Activated CD4-positive, alpha-beta T cell treated with anti-CD3 and anti-CD28 coated beads for 36 hours (primary cell): ENCODE data around the gene FGD4. TPM values are rescaled to one million over a fixed set of nuclear protein-coding genes. Genes with fewer than 3 reads are reported as not detected.

Source experiments
- ATAC-seq: fragments of 200-7000 bp; cut with Tn5 transposase; one replicate; pipeline ENCODE4 v1.10.0; 2021; ENCODE audit warnings: mild to moderate bottlenecking, moderate library complexity
- CTCF ChIA-PET: fragments of 350-600 bp; sonication (Branson Sonifier 250); formaldehyde crosslinking; loops from one replicate; lab custom pipeline; 2021; ENCODE audit warnings: antibody characterized with exemption; lab: Charles Lee
- POLR2A ChIA-PET: fragments of 350-600 bp; sonication (Branson Sonifier 250); formaldehyde crosslinking; loops from one replicate; lab custom pipeline; 2021; ENCODE audit warnings: antibody characterized with exemption, inconsistent platforms; lab: Charles Lee
- DNase-seq: peaks from one replicate; pipeline ENCODE4 v3.0.0-alpha.2; 2020
- H3K27ac Mint-ChIP-seq: one replicate; pipeline ENCODE4 v1.8.0; 2021; ENCODE audit warnings: mixed read lengths
- H3K27me3 Mint-ChIP-seq: one replicate; pipeline ENCODE4 v1.8.0; 2021; ENCODE audit warnings: mixed read lengths
- H3K36me3 Mint-ChIP-seq: one replicate; pipeline ENCODE4 v1.8.0; 2021; ENCODE audit warnings: low read depth, mixed read lengths
- H3K4me1 Mint-ChIP-seq: one replicate; pipeline ENCODE4 v1.8.0; 2021; ENCODE audit warnings: mixed read lengths
- H3K4me3 Mint-ChIP-seq: one replicate; pipeline ENCODE4 v1.8.0; 2021; ENCODE audit warnings: mild to moderate bottlenecking, moderate library complexity, mixed read lengths
- H3K9me3 Mint-ChIP-seq: one replicate; pipeline ENCODE4 v1.8.0; 2021; ENCODE audit warnings: low read depth, mixed read lengths
- intact Hi-C, 2 experiments: fragments of 100-400 bp; cut with DNase I in 1 of 2; cut with micrococcal nuclease in 1 of 2; formaldehyde crosslinking; loops; one replicate each; pipeline versions ENCODE4 v1.14.2 to v1.15.1; 2022 to 2024; cut with DNase I, micrococcal nuclease
- total RNA-seq, 2 experiments: library from RNA; stranded (reverse); gene quantifications; one replicate each; pipeline ENCODE4 v1.2.3, GENCODE V29; 2021

Gene FGD4
- total RNA-seq, 2 experiments from 2014 or later = 0.07 TPM; not detected in 1

GRCh38 chr12:32662665-32663064, 263.3 kb downstream of the FGD4 start:
- H3K27ac Mint-ChIP-seq = no peak overlapping the region
- POLR2A ChIA-PET = interaction anchor here (0.6 kb wide), 1 partner anchor 82 kb away, joined by 3 read pairs; no protein-coding TSS in a partner anchor
- H3K27me3 Mint-ChIP-seq = no peaks in the 10 kb centered on the region
- CTCF ChIA-PET = interaction anchor here (0.7 kb wide), 1 partner anchor 40 kb away, joined by 3 read pairs; no protein-coding TSS in a partner anchor
- peaks cover 4% of the 10 kb centered on the region for H3K4me1 Mint-ChIP-seq
- no peaks in the 10 kb centered on the region for H3K9me3 Mint-ChIP-seq
- H3K4me3 Mint-ChIP-seq = no peak overlapping the region
- intact Hi-C loops = no loop called here
- no peak for DNase-seq
- ATAC-seq = no peak
- no peaks in the 10 kb centered on the region for H3K36me3 Mint-ChIP-seq

DNA sequence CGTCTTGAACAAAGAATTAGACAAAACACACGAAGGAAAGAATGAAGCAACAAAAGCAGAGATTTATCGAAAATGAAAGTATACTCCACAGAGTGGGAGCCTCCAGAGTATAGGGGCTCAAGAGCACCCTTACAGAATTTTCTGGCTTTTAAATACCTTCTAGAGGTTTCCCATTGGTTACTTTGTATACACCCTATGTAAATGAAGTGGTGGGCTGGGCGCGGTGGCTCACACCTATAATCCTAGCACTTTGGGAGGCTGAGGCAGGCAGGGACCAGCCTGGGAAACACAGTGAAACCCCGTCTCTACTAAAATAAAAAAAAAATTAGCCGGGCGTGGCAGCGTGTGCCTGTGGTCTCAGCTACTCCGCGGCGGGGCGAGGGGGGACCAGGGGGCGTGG, 266.7 kb downstream of the FGD4 start:
- H3K9me3 Mint-ChIP-seq = peaks cover 7% of the 10 kb centered on the region
- ATAC-seq (no peak), DNase-seq (no peak)
- peaks cover 4% of the 10 kb centered on the region for H3K36me3 Mint-ChIP-seq
- ChIA-PET CTCF (no interaction called here), POLR2A (no interaction called here)
- no peak overlapping the region for H3K27ac Mint-ChIP-seq
- no peaks in the 10 kb centered on the region for H3K4me1 Mint-ChIP-seq
- peak overlapping the region; percentile 38 for H3K4me3 Mint-ChIP-seq
- intact Hi-C loops = no loop called here
- peaks cover 3% of the 10 kb centered on the region for H3K27me3 Mint-ChIP-seq

- peaks cover 3% of the 10 kb centered on the region for H3K27me3 Mint-ChIP-seq
- no peak overlapping the region for H3K27ac Mint-ChIP-seq
- H3K36me3 Mint-ChIP-seq = peaks cover 4% of the 10 kb centered on the region
- H3K4me3 Mint-ChIP-seq = no peak overlapping the region
- no peaks in the 10 kb centered on the region for H3K4me1 Mint-ChIP-seq
- intact Hi-C loops = no loop called here
- no peak for DNase-seq
- H3K9me3 Mint-ChIP-seq = peaks cover 7% of the 10 kb centered on the region
- CTCF ChIA-PET = interaction anchor here (0.6 kb wide), 1 partner anchor 221 kb away, joined by 3 read pairs; no protein-coding TSS in a partner anchor
- POLR2A ChIA-PET = no interaction called here
- ATAC-seq = no peak
Observed at GRCh38 chr12:32669584-32669983, 270.2 kb downstream of the FGD4 start.

DNA sequence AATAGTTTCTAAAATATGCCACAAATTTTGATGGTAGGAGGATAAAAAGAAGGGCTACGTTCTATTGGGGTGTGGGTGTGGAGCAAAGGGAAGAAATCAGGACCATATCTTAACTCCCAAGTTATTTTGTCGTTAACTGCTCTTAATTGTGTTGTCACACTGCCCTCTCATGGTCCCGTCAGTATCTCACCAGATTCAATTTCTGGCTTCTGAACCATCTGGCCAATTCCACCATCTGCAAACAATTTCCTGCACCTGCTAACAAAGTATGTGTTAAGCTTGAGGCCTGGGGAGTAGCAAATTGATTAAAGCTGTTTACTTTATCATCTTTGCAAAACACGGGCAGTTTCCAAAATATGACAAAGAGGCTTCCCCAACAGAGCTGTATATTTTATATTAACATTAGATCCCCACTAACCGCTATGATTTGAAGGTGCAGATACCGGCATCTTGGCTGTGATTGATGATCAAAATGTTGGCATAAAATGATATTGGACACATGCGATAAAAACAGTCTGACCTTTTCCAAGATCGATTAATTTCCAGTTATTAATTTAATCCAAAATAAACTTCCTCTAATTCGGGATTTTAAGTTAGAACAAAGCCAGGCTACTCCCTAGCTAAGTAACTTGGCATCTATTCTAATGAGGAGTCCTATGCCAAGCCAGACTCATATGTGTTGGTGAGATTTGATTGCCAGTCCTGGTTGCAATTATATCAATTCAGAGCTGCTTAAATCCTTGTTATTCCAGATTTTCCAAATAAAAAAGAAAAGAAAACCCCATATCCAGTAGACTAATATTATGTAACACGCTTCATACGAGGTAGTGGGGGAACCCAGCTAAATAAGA, 272.8 kb downstream of the FGD4 start:
- Mint-ChIP-seq H3K27me3 (peaks cover 3% of the 10 kb centered on the region), H3K4me1 (no peaks in the 10 kb centered on the region), H3K36me3 (peaks cover 4% of the 10 kb centered on the region), H3K9me3 (peaks cover 7% of the 10 kb centered on the region), H3K4me3 (no peak overlapping the region), H3K27ac (no peak overlapping the region)
- peak; percentile 31 for DNase-seq
- ChIA-PET CTCF (interaction anchor here (0.7 to 3.1 kb wide), 6 partner anchors 65 to 688 kb away, joined by 3 to 15 read pairs (median 3); partner anchors contain the start of gene YARS2), POLR2A (no interaction called here)
- intact Hi-C loops = loop anchor here (1.0 to 10.0 kb wide), 5 partner anchors 217 to 707 kb away; partner anchors contain the start of gene FGD4 (in 1 of the 2)
- ATAC-seq = no peak

GRCh38 chr12:32679091-32679919, 279.9 kb downstream of the FGD4 start, which contains the start of gene DNM1L:
DNM1L (plus strand) TSS chr12:32679301; CDS start chr12:32679364, 63 bp downstream.
- H3K27ac Mint-ChIP-seq = peak within 1 kb of the TSS; percentile 89
- H3K4me3 Mint-ChIP-seq = peak within 1 kb of the TSS; percentile 84
- intact Hi-C loops = loop anchor here (1.0 to 10.0 kb wide), 12 partner anchors 76 to 1927 kb away; partner anchors contain the start of genes ALG10 (in 2 of the 2), ETFBKMT (in 2 of the 2), YARS2 (in 2 of the 2) and CAPRIN2 (in 1 of the 2)
- CTCF ChIA-PET = interaction anchor here (0.6 to 1.0 kb wide), 2 partner anchors 32 to 76 kb away, joined by 3 to 8 read pairs; partner anchors contain the start of gene YARS2
- peaks cover 21% of the 10 kb centered on the region for H3K4me1 Mint-ChIP-seq
- H3K9me3 Mint-ChIP-seq = no peaks in the 10 kb centered on the region
- ATAC-seq (peak; percentile 99), DNase-seq (peak; percentile 96)
- peaks cover 9% of the 10 kb centered on the region for H3K36me3 Mint-ChIP-seq
- no peaks in the 10 kb centered on the region for H3K27me3 Mint-ChIP-seq
- POLR2A ChIA-PET = no interaction called here

- ChIA-PET CTCF (no interaction called here), POLR2A (no interaction called here)
- Mint-ChIP-seq H3K27me3 (no peaks in the 10 kb centered on the region), H3K4me3 (peak overlapping the region; percentile 84), H3K36me3 (peaks cover 9% of the 10 kb centered on the region), H3K27ac (peak overlapping the region; percentile 89), H3K4me1 (peaks cover 21% of the 10 kb centered on the region), H3K9me3 (no peaks in the 10 kb centered on the region)
- ATAC-seq (no peak), DNase-seq (no peak)
- intact Hi-C loops = loop anchor here (1.0 to 10.0 kb wide), 13 partner anchors 62 to 1928 kb away; partner anchors contain the start of genes ALG10 (in 2 of the 2), ETFBKMT (in 2 of the 2), YARS2 (in 2 of the 2) and CAPRIN2 (in 1 of the 2)
Observed at GRCh38 chr12:32679920-32680237, 280.5 kb downstream of the FGD4 start.

GRCh38 chr12:32680787-32681186, 281.4 kb downstream of the FGD4 start:
- Mint-ChIP-seq H3K27me3 (no peaks in the 10 kb centered on the region), H3K27ac (no peak overlapping the region), H3K36me3 (peaks cover 18% of the 10 kb centered on the region), H3K4me3 (peak overlapping the region; percentile 84), H3K4me1 (peaks cover 24% of the 10 kb centered on the region), H3K9me3 (no peaks in the 10 kb centered on the region)
- no peak for ATAC-seq
- ChIA-PET POLR2A (no interaction called here), CTCF (interaction anchor here (1.0 to 1.2 kb wide), 2 partner anchors 10 to 75 kb away, joined by 3 to 4 read pairs; partner anchors contain the start of gene YARS2)
- intact Hi-C loops = loop anchor here (5.0 to 10.0 kb wide), 2 partner anchors 62 to 716 kb away; no protein-coding TSS in a partner anchor
- no peak for DNase-seq

GRCh38 chr12:32681272-32681671, 281.9 kb downstream of the FGD4 start:
- intact Hi-C loops = loop anchor here (5.0 to 10.0 kb wide), 2 partner anchors 61 to 716 kb away; no protein-coding TSS in a partner anchor
- Mint-ChIP-seq H3K4me3 (peak overlapping the region; percentile 4), H3K36me3 (peaks cover 21% of the 10 kb centered on the region), H3K4me1 (peaks cover 27% of the 10 kb centered on the region), H3K27ac (no peak overlapping the region), H3K27me3 (no peaks in the 10 kb centered on the region), H3K9me3 (no peaks in the 10 kb centered on the region)
- ChIA-PET POLR2A (no interaction called here), CTCF (interaction anchor here (0.6 to 1.2 kb wide), 3 partner anchors 10 to 985 kb away, joined by 3 to 4 read pairs (median 3); partner anchors contain the start of gene YARS2)
- DNase-seq (no peak), ATAC-seq (no peak)

DNA sequence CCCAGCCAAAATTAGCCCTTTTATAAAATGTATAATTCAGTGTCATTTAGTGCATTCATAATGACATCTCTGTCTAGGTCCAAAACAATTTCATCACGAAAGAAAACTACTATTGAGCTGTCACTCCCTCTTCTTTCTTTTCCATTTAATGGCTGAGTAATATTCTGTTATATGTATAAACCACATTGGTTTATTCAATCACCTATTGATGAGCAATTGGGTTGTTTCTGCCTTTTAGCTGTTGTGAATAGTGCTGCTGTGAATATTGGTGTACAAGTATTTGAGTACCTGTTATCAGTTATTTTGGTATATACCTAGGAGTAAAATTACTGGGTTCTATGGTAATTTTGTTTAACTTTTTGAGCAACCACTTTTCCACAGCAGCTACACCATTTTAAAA, 287.0 kb downstream of the FGD4 start:
- ATAC-seq (peak; percentile 36), DNase-seq (no peak)
- Mint-ChIP-seq H3K27me3 (no peaks in the 10 kb centered on the region), H3K27ac (no peak overlapping the region), H3K36me3 (peaks cover 37% of the 10 kb centered on the region), H3K4me3 (no peak overlapping the region), H3K4me1 (peaks cover 44% of the 10 kb centered on the region), H3K9me3 (no peaks in the 10 kb centered on the region)
- ChIA-PET CTCF (no interaction called here), POLR2A (no interaction called here)
- intact Hi-C loops = loop anchor here in 1 of 2 experiments (10.0 kb wide), 1 partner anchor 722 kb away; no protein-coding TSS in a partner anchor

DNA sequence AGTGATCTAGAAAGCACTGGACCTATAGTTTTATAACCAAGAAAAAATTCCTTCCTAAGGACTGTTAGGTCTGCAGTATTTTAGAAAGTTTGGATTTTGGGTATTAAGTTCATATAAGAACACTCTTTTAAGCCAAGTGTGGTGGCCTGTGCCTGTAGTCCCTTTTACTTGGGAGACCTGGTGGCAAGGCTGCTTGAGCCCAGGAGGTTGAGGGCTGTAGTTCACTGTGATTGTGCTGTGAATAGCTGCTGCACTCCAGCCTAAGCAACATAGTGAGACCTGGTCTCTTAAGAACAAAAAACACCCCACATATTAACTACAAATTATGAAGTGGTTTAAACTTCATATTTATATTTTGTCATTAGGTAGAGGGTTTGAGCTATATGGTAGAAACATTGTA, 289.4 kb downstream of the FGD4 start:
- intact Hi-C loops = loop anchor here in 1 of 2 experiments (10.0 kb wide), 1 partner anchor 724 kb away; no protein-coding TSS in a partner anchor
- H3K9me3 Mint-ChIP-seq = no peaks in the 10 kb centered on the region
- H3K36me3 Mint-ChIP-seq = peaks cover 35% of the 10 kb centered on the region
- H3K27ac Mint-ChIP-seq = no peak overlapping the region
- no peaks in the 10 kb centered on the region for H3K27me3 Mint-ChIP-seq
- no peak for ATAC-seq
- POLR2A ChIA-PET = no interaction called here
- no peak for DNase-seq
- H3K4me1 Mint-ChIP-seq = peaks cover 47% of the 10 kb centered on the region
- CTCF ChIA-PET = no interaction called here
- no peak overlapping the region for H3K4me3 Mint-ChIP-seq
